Osteoblast (primary cell): ENCODE results near the gene CACNA1C. TPM values are rescaled to one million over a fixed set of nuclear protein-coding genes. Genes with fewer than 3 reads are reported as not detected.
A peak's percentile ranks its signal among the peaks of the same experiment; 100 is the strongest.

ENCODE experiments used
- DNase-seq: peaks from one replicate; pipeline ENCODE4 v3.0.0; 2011; ENCODE audit warnings: low spot score, mixed read lengths; ENCODE audit not compliant: insufficient read length; ENCODE audit errors: missing footprints
- H2AFZ ChIP-seq: 2 replicates; pipeline ENCODE4 v1.6.0; 2011; ENCODE audit warnings: mild to moderate bottlenecking, low read length
- H3K27ac ChIP-seq: 2 replicates; pipeline ENCODE4 v1.5.1; 2011; ENCODE audit warnings: mild to moderate bottlenecking, low read depth, low read length, moderate library complexity
- H3K27me3 ChIP-seq: 2 replicates; pipeline ENCODE4 v1.6.0; 2012; ENCODE audit warnings: mild to moderate bottlenecking, control low read depth, inconsistent platforms, low read length, moderate library complexity; ENCODE audit not compliant: insufficient read depth
- H3K36me3 ChIP-seq: 2 replicates; pipeline ENCODE4 v1.5.1; 2011; ENCODE audit warnings: mild to moderate bottlenecking, low read length, control low read depth, moderate library complexity; ENCODE audit not compliant: insufficient read depth
- H3K4me1 ChIP-seq: 2 replicates; pipeline ENCODE4 v1.5.1; 2011; ENCODE audit warnings: mild to moderate bottlenecking, low read length, control low read depth, moderate library complexity; ENCODE audit not compliant: insufficient read depth
- H3K4me2 ChIP-seq: 2 replicates; pipeline ENCODE4 v1.6.0; 2011; ENCODE audit warnings: mild to moderate bottlenecking, low read length; ENCODE audit not compliant: insufficient read depth
- H3K4me3 ChIP-seq: fragments of 200-600 bp; sonication (generic); 3 replicates; pipeline ENCODE4 v1.5.1; 2012; ENCODE audit warnings: mild to moderate bottlenecking, low read length, inconsistent platforms; ENCODE audit not compliant: insufficient read depth
- H3K79me2 ChIP-seq: 2 replicates; pipeline ENCODE4 v1.6.0; 2012; ENCODE audit warnings: mild to moderate bottlenecking, low read length, control low read depth, inconsistent platforms; ENCODE audit not compliant: insufficient read depth
- H3K9me3 ChIP-seq: 2 replicates; pipeline ENCODE4 v1.5.1; 2011; ENCODE audit warnings: low read depth, low read length, control low read depth
- H4K20me1 ChIP-seq: 2 replicates; pipeline ENCODE4 v1.6.0; 2012; ENCODE audit warnings: mild to moderate bottlenecking, low read length, control low read depth; ENCODE audit not compliant: insufficient read depth
- CTCF ChIP-seq: IDR thresholded peaks from 2 replicates; pipeline ENCODE4 v1.5.1; 2011; ENCODE audit warnings: mild to moderate bottlenecking, low read depth, low read length, moderate library complexity; ENCODE audit errors: extremely low read depth
- total RNA-seq: library from RNA; depleted of rRNA; stranded (reverse); fragments of >200 nt; gene quantifications from 2 replicates; pipeline ENCODE4 v1.2.3, GENCODE V29; 2012

CACNA1C gene
- total RNA-seq, 1 donor: 19.2 TPM

- Histone ChIP-seq H3K4me3 (no peak overlapping the region), H3K9me3 (no peaks in the 10 kb centered on the region), H3K36me3 (no peaks in the 10 kb centered on the region), H4K20me1 (peaks cover 32% of the 10 kb centered on the region), H3K27ac (no peak overlapping the region), H3K4me2 (no peak overlapping the region), H3K79me2 (peaks cover 67% of the 10 kb centered on the region), H3K4me1 (no peaks in the 10 kb centered on the region), H3K27me3 (no peaks in the 10 kb centered on the region), H2AFZ (peak overlapping the region; percentile 6)
- no peak for TF ChIP-seq CTCF
- DNase-seq: no peak
These were observed 22.9 kb downstream of the CACNA1C start for GRCh38 chr12:2075508-2076195.

GRCh38 chr12:2076196-2076570 is 23.4 kb downstream of the CACNA1C start:
- Histone ChIP-seq H3K4me2 (no peak overlapping the region), H3K27ac (no peak overlapping the region), H3K4me1 (no peaks in the 10 kb centered on the region), H3K4me3 (no peak overlapping the region), H3K36me3 (no peaks in the 10 kb centered on the region), H4K20me1 (peaks cover 32% of the 10 kb centered on the region), H3K79me2 (peaks cover 66% of the 10 kb centered on the region), H3K27me3 (no peaks in the 10 kb centered on the region), H2AFZ (peak overlapping the region; percentile 6), H3K9me3 (no peaks in the 10 kb centered on the region)
- DNase-seq: no peak
- TF ChIP-seq CTCF: no peak

GRCh38 chr12:2076728-2077127 is 23.9 kb downstream of the CACNA1C start:
- Histone ChIP-seq H3K79me2 (peaks cover 62% of the 10 kb centered on the region), H3K4me3 (no peak overlapping the region), H3K4me1 (no peaks in the 10 kb centered on the region)

More at GRCh38 chr12:2076728-2077127, 23.9 kb downstream of the CACNA1C start:
- no peak overlapping the region for H3K27ac ChIP-seq
- H2AFZ ChIP-seq: no peak overlapping the region
- no peaks in the 10 kb centered on the region for H3K27me3 ChIP-seq
- no peak overlapping the region for H3K4me2 ChIP-seq
- H3K9me3 ChIP-seq: no peaks in the 10 kb centered on the region
- no peak for DNase-seq
- no peaks in the 10 kb centered on the region for H3K36me3 ChIP-seq
- peaks cover 32% of the 10 kb centered on the region for H4K20me1 ChIP-seq
- TF ChIP-seq CTCF: no peak
